Measurements from ENCODE around the gene ITGA8. TPM values are rescaled to one million over a fixed set of nuclear protein-coding genes. Genes with fewer than 3 reads are reported as not detected.

The ITGA8 gene
- total RNA-seq, 2 experiments from 2014 or later: not detected

GRCh38 chr10:15670880-15671279 is 48.8 kb downstream of the ITGA8 start:
- Mint-ChIP-seq H3K27me3 (peaks cover 35% of the 10 kb centered on the region), H3K4me1 (ENCODE audit: low read depth) (no peaks in the 10 kb centered on the region), H3K4me3 (no peak overlapping the region), H3K27ac (no peak overlapping the region), H3K9me3 (no peaks in the 10 kb centered on the region), H3K36me3 (ENCODE audit: low read depth) (no peaks in the 10 kb centered on the region)
- no peak for ATAC-seq (ENCODE audit: poor library complexity)
- H3K27me3 ChIP-seq (ENCODE audit: control insufficient read depth in 1 of 2, insufficient read depth in 2 of 2, low read length in 2 of 2): peaks cover 0 to 6% of the 10 kb centered on the region in 2 experiments
- H3K9me3 ChIP-seq (ENCODE audit: control insufficient read depth in 1 of 2, insufficient read depth in 1 of 2, low read length in 2 of 2): peaks cover 0 to 5% of the 10 kb centered on the region in 2 experiments
- H3K4me3 ChIP-seq (ENCODE audit: low read length): no peak overlapping the region
- H3K36me3 ChIP-seq (ENCODE audit: insufficient read depth, low read length): no peaks in the 10 kb centered on the region
- CTCF ChIA-PET: no interaction called here
- POLR2A ChIA-PET: no interaction called here
- intact Hi-C loops (cut with DNase I, micrococcal nuclease): no loop called here
- H3K4me1 ChIP-seq (ENCODE audit: insufficient read depth, low read length): no peaks in the 10 kb centered on the region
- no peak for DNase-seq
- no peak overlapping the region for H3K27ac ChIP-seq (ENCODE audit: low read depth in 1 of 2, low read length in 2 of 2)
- TF ChIP-seq CTCF (IDR thresholded peaks at IDR 0.05): no peak

- CTCF ChIA-PET: interaction anchor here (0.7 kb wide), 1 partner anchor 61 kb away, joined by 3 read pairs; no protein-coding TSS in a partner anchor
- Histone ChIP-seq H3K9me3 (ENCODE audit: control insufficient read depth in 1 of 2, insufficient read depth in 1 of 2, low read length in 2 of 2) (no peaks in the 10 kb centered on the region), H3K36me3 (ENCODE audit: insufficient read depth, low read length) (no peaks in the 10 kb centered on the region), H3K27me3 (ENCODE audit: control insufficient read depth in 1 of 2, insufficient read depth in 2 of 2, low read length in 2 of 2) (no peaks in the 10 kb centered on the region), H3K4me1 (ENCODE audit: insufficient read depth, low read length) (no peaks in the 10 kb centered on the region), H3K4me3 (ENCODE audit: low read length) (no peak overlapping the region), H3K27ac (ENCODE audit: low read depth in 1 of 2, low read length in 2 of 2) (no peak overlapping the region)
- H3K27ac Mint-ChIP-seq: no peak overlapping the region
- H3K36me3 Mint-ChIP-seq (ENCODE audit: low read depth): no peaks in the 10 kb centered on the region
- peaks cover 9% of the 10 kb centered on the region for H3K27me3 Mint-ChIP-seq
- no peak for ATAC-seq (ENCODE audit: poor library complexity)
- POLR2A ChIA-PET: no interaction called here
- H3K9me3 Mint-ChIP-seq: no peaks in the 10 kb centered on the region
- H3K4me3 Mint-ChIP-seq: no peak overlapping the region
- intact Hi-C loops (cut with DNase I, micrococcal nuclease): no loop called here
- TF ChIP-seq CTCF (IDR thresholded peaks at IDR 0.05): no peak
- no peak for DNase-seq
- no peaks in the 10 kb centered on the region for H3K4me1 Mint-ChIP-seq (ENCODE audit: low read depth)
Observed at GRCh38 chr10:15661574-15661973, 58.1 kb downstream of the ITGA8 start.

GRCh38 chr10:15660990-15661389 is 58.7 kb downstream of the ITGA8 start:
- Mint-ChIP-seq H3K27me3 (peaks cover 9% of the 10 kb centered on the region), H3K4me3 (no peak overlapping the region), H3K4me1 (ENCODE audit: low read depth) (no peaks in the 10 kb centered on the region), H3K36me3 (ENCODE audit: low read depth) (no peaks in the 10 kb centered on the region), H3K9me3 (no peaks in the 10 kb centered on the region), H3K27ac (no peak overlapping the region)
- Histone ChIP-seq H3K9me3 (ENCODE audit: control insufficient read depth in 1 of 2, insufficient read depth in 1 of 2, low read length in 2 of 2) (no peaks in the 10 kb centered on the region), H3K27me3 (ENCODE audit: control insufficient read depth in 1 of 2, insufficient read depth in 2 of 2, low read length in 2 of 2) (no peaks in the 10 kb centered on the region), H3K36me3 (ENCODE audit: insufficient read depth, low read length) (no peaks in the 10 kb centered on the region), H3K4me1 (ENCODE audit: insufficient read depth, low read length) (no peaks in the 10 kb centered on the region), H3K4me3 (ENCODE audit: low read length) (no peak overlapping the region), H3K27ac (ENCODE audit: low read depth in 1 of 2, low read length in 2 of 2) (no peak overlapping the region)
- DNase-seq (no peak), ATAC-seq (ENCODE audit: poor library complexity) (no peak)
- intact Hi-C loops (cut with DNase I, micrococcal nuclease): no loop called here
- CTCF ChIA-PET: no interaction called here
- no peak for TF ChIP-seq CTCF (IDR thresholded peaks at IDR 0.05)
- POLR2A ChIA-PET: no interaction called here
